Rectal smooth muscle tissue (tissue), 1 donor: ENCODE results near the gene CACNA1A.
"Not testable (repeated sequence)": the region's sequence is repeated elsewhere in the genome, so short reads cannot be mapped to it uniquely, and the experiment has no call there.

Experiments used
- H3K27ac ChIP-seq: one replicate; pipeline ENCODE4 v1.7.0; 2013; ENCODE audit warnings: low read depth, low read length, inconsistent platforms
- H3K27me3 ChIP-seq: one replicate; pipeline ENCODE4 v1.7.0; 2013; ENCODE audit warnings: low read length; ENCODE audit not compliant: control insufficient read depth, insufficient read depth
- H3K36me3 ChIP-seq: one replicate; pipeline ENCODE4 v1.7.0; 2013; ENCODE audit warnings: low read length; ENCODE audit not compliant: control insufficient read depth, insufficient read depth
- H3K4me1 ChIP-seq: one replicate; pipeline ENCODE4 v1.7.0; 2013; ENCODE audit warnings: low read length; ENCODE audit not compliant: control insufficient read depth, insufficient read depth
- H3K4me3 ChIP-seq: one replicate; pipeline ENCODE4 v1.7.0; 2013; ENCODE audit warnings: low read length
- H3K9ac ChIP-seq: one replicate; pipeline ENCODE4 v1.7.0; 2013; ENCODE audit warnings: low read length

Gene CACNA1A

DNA sequence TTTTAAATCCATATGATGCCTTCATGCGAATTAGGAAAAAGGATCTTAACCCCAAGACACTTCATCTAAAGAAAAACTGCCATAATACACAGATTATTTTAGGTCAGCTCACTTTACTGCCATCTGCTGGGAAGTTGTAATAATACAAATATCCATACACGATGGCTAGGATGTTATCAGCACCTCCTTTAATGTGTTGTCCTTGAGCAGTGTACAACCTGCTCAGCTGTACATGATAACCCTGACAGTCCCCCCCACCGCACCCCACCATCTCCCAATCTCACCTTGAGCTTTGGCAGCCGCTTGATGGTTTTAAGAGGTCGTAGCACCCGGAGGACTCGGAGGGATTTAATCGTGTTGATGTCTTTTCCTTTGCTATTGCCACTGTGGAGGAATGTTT, 243.8 kb downstream of the CACNA1A start:
- Histone ChIP-seq H3K4me3 (no peak overlapping the region), H3K9ac (no peak overlapping the region), H3K36me3 (no peaks in the 10 kb centered on the region), H3K4me1 (no peaks in the 10 kb centered on the region), H3K27me3 (no peaks in the 10 kb centered on the region), H3K27ac (no peak overlapping the region)

- Histone ChIP-seq H3K4me1 (no peaks in the 10 kb centered on the region), H3K27ac (no peak overlapping the region), H3K4me3 (no peak overlapping the region), H3K36me3 (no peaks in the 10 kb centered on the region), H3K27me3 (no peaks in the 10 kb centered on the region), H3K9ac (no peak overlapping the region)
Observed at GRCh38 chr19:13260883-13261653, 245.2 kb downstream of the CACNA1A start.

GRCh38 chr19:13256918-13257317, 249.4 kb downstream of the CACNA1A start:
- no peak overlapping the region for H3K4me3 ChIP-seq
- H3K9ac ChIP-seq, result no peak overlapping the region
- no peak overlapping the region for H3K27ac ChIP-seq
- H3K36me3 ChIP-seq, result no peaks in the 10 kb centered on the region
- no peaks in the 10 kb centered on the region for H3K4me1 ChIP-seq
- H3K27me3 ChIP-seq, result peaks cover 5% of the 10 kb centered on the region

GRCh38 chr19:13256398-13256797, 249.9 kb downstream of the CACNA1A start:
- not testable (repeated sequence) for H3K4me3 ChIP-seq, H3K27me3 ChIP-seq, H3K9ac ChIP-seq, H3K27ac ChIP-seq, H3K36me3 ChIP-seq, H3K4me1 ChIP-seq

GRCh38 chr19:13255719-13256059, 250.6 kb downstream of the CACNA1A start:
- H3K9ac ChIP-seq, result no peak overlapping the region
- no peaks in the 10 kb centered on the region for H3K36me3 ChIP-seq
- no peak overlapping the region for H3K4me3 ChIP-seq
- H3K27me3 ChIP-seq, result peaks cover 5% of the 10 kb centered on the region
- no peaks in the 10 kb centered on the region for H3K4me1 ChIP-seq
- H3K27ac ChIP-seq, result no peak overlapping the region

DNA sequence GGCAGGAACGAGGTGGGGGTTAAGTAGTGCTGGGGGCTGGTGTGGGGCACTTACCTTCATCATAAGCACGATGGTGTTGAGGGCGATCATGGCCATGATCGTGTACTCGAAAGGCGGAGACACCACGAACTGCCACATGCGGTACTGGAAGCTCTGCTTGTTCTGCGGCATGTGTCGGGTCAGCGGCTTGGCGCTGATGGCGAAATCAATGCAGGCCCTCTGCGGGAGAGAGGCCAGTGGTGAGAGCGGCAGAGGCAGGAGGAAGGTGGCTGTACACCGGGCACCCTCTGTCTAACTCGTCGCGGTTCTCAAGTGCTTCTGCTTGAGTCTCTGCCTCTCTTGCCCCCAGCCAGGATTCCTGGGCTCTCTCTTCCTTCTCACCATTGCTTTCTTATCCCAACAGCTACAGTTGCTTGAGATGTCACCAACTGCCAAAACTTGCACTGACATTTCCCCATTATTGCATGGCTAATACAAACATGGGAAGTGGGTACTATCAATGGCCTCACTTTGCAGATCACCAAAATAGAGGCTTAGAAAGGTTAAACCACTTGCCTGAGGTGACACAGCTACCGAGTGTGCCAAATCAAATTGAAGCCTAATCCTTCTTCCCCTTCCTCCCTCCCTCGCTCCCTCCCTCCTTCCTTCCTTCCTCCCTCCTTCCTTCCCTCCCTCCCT, 251.1 kb downstream of the CACNA1A start:
- H3K9ac ChIP-seq, result no peak overlapping the region
- no peak overlapping the region for H3K27ac ChIP-seq
- H3K4me1 ChIP-seq, result no peaks in the 10 kb centered on the region
- peaks cover 5% of the 10 kb centered on the region for H3K27me3 ChIP-seq
- H3K4me3 ChIP-seq, result no peak overlapping the region
- no peaks in the 10 kb centered on the region for H3K36me3 ChIP-seq

DNA sequence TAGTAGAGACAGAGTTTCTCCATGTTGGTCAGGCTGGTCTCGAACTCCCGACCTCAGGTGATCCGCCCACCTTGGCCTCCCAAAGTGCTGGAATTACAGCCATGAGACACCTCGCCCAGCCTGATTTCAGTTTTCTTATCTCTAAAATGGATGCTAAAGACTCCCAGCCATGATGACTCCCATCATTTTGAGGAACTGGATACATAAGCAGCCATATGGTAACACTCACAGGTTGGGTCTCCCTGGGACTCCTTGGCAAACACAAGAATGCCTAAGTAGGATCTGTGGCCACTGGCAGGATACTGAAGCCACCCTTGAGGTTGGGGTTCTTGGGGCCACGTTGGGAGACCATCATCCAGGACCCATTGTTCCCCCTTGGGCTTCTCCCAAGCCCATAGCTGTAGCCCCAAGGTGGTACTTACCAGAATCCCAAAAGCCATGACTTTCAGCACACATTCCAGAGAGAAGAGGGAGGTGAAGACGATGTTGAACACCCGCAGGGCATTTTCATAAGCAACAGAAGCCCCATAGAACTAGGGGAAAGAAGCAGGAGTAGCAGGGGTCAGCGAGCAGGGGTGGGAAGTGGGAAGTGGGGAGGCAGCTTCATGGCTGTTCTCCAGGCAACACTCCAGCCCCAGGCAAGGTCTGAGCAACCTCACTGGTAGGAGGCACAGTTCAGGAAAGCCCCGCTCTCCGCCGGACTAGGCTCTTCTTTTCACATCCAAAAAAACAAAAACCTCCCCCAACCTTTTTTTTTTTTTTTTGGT, 253.5 kb downstream of the CACNA1A start:
- H3K27me3 ChIP-seq, result peaks cover 5% of the 10 kb centered on the region
- H3K36me3 ChIP-seq, result no peaks in the 10 kb centered on the region
- H3K4me1 ChIP-seq, result no peaks in the 10 kb centered on the region
- H3K9ac ChIP-seq, result no peak overlapping the region
- H3K4me3 ChIP-seq, result no peak overlapping the region
- no peak overlapping the region for H3K27ac ChIP-seq

DNA sequence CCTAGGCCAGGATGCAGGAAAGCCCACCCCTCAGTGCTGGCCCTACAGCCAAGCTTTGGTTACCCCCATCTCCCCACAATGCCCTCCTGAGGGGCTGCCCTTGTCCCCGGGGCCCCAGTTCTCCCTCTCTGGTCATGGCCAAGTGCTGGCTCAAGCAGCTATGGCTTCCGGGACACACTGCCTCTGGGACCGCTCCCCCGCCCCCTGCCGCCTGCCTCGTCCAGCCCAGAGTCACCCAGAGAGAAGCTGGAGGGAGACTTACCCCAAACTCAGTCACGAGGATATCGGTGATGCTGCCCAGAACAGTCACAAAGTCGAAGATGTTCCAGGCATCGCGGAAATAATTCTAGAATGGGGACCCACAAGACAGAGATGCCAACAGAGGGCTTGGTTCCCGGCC, 261.4 kb downstream of the CACNA1A start:
- Histone ChIP-seq H3K36me3 (no peaks in the 10 kb centered on the region), H3K27me3 (peaks cover 4% of the 10 kb centered on the region), H3K4me3 (no peak overlapping the region), H3K27ac (no peak overlapping the region), H3K9ac (no peak overlapping the region), H3K4me1 (no peaks in the 10 kb centered on the region)

GRCh38 chr19:13241231-13242104, 264.8 kb downstream of the CACNA1A start:
- H3K27me3 ChIP-seq, result peaks cover 4% of the 10 kb centered on the region
- no peak overlapping the region for H3K9ac ChIP-seq
- no peak overlapping the region for H3K27ac ChIP-seq
- H3K4me3 ChIP-seq, result no peak overlapping the region
- H3K4me1 ChIP-seq, result no peaks in the 10 kb centered on the region
- H3K36me3 ChIP-seq, result no peaks in the 10 kb centered on the region

- no peaks in the 10 kb centered on the region for H3K4me1 ChIP-seq
- H3K9ac ChIP-seq, result no peak overlapping the region
- H3K4me3 ChIP-seq, result no peak overlapping the region
- peaks cover 4% of the 10 kb centered on the region for H3K27me3 ChIP-seq
- no peaks in the 10 kb centered on the region for H3K36me3 ChIP-seq
- H3K27ac ChIP-seq, result no peak overlapping the region
Observed at GRCh38 chr19:13240312-13241022, 265.8 kb downstream of the CACNA1A start.

DNA sequence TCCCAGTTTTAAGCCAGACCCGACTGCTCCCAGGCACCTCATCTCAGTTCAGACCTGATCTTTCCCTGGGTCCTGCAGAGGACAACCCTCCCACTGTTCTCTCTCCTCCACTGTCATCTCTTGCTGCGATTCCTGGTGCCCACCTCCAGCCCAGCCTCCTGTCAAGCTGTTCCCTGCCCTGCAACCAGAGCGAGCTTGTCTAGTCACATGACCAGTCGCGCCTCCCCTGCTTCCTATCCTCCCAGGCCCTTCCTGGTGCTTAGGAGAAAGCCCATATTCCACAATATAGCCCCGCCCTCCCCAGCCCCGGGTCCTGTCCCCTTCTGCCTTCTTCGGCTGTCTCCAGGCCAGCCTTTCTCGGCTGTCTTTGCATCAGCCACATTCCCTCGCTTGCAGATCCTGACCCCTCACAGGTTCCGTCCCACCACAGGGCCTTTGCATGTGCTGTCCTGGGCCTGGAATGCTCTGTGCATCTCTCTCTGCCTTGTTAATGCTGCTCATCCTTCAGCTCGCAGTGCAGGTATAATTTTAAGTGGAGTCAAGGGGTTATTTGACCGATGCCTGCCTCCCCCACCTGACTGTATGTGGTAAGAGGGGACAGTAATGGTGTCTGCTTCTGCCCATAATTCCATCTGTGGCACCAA, 267.3 kb downstream of the CACNA1A start:
- no peak overlapping the region for H3K27ac ChIP-seq
- H3K27me3 ChIP-seq, result peaks cover 2% of the 10 kb centered on the region
- H3K4me3 ChIP-seq, result no peak overlapping the region
- no peaks in the 10 kb centered on the region for H3K36me3 ChIP-seq
- H3K9ac ChIP-seq, result no peak overlapping the region
- no peaks in the 10 kb centered on the region for H3K4me1 ChIP-seq
